Cerebellar cortex (tissue), 1 donor: ENCODE measurements around the gene CCDC3.
"Not testable (repeated sequence)": the region's sequence is repeated elsewhere in the genome, so short reads cannot be mapped to it uniquely, and the experiment has no call there.

Experiments used
- DNase-seq: peaks from one replicate; pipeline ENCODE4 v3.0.0-alpha.2; 2015; ENCODE audit warnings: low spot score

CCDC3 gene

DNA sequence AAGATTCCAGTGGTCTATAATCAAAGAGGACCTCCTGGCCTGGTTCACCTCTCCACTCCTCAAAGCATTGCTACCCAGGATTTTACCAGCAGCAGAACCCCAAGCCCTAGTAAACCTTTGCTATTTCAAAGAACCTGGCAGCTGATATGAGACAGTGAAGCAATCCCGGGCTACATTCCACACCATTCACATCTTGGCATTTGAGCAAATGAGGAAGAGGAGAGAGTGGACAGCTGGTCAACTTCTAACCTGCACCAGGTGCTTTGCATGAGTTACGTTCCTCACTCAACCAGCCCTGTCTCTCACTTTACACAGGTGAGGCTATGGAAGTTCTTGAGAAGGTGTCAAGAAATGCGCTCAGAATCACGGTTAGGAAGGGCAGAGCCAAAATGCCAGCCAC lies 1.1 kb downstream of the CCDC3 start:
- no peak for DNase-seq

DNA sequence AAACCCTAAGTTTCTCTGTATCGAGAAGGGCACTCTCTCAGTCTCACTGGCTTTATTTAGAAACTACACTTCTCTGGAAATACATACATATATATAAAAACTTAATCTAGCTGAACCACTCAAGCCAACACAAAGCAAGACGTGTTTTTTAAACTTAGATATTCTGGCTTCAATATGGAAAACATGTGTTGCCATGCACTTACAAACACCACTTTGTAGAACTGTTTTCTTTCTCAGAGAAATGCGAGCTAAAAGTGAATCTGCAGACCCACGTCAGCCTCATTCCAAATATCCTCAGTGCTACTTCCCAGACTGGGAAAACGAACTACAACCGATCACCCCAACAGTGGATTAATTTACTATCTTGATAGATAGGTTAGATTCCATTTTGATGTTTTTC lies 1.7 kb downstream of the CCDC3 start:
- no peak for DNase-seq

DNA sequence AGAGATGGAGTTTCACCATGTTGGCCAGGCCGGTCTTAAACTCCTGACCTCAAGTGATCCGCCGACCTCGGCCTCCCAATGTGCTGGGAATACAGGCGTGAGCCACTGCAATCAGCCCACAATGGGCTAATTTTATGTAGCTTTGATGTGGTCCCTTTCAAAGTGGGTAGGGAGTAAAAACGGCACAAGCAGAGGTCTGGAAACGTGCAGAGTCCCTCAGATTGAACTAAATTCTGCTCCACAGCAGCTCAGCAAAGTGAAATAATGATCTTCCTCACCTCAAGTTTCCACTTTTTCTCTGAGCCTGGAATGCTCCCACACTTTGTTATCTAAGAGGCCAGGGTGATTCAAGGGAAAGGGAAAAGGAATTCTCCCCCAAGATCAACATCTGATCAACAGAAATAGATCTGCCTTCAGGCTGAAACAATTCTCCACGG lies 6.1 kb downstream of the CCDC3 start:
- DNase-seq = no peak

DNA sequence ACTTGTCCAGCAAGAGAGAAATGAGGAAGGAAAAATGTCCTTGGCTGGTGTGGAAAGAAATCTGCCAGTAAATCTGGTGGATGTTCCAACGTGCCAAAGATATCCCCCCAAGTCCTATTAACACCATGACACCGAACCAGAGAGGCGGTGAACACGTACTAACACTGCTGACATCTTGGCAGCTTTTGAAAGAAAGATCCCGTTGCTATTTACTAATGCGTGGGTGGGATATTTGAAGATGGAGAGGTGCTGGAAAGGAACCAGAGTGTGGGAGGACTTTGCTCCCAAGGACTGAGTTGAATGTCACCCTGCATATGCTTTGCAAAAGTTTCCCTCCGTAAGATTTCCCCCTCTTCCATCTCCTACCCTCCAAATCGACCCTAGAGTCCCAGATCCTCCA lies 7.9 kb downstream of the CCDC3 start:
- no peak for DNase-seq

DNA sequence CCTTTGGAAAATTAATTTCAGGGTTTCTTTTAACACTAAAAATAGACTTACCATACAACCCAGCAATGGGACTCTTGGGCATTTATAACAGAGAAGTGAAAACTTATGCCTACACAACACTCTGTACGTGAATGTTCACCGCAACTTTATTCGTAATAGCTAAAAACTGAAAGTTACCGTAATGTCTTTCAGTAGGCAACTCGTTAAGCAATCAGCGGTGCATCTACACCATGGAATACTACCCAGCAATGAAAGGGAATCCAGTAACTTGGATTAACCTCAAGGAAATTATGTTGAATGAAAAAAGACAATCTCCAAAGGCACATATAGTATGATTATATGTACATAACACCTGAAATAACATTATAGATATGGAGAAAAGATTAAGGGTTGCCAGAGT lies 16.2 kb downstream of the CCDC3 start:
- no peak for DNase-seq

DNA sequence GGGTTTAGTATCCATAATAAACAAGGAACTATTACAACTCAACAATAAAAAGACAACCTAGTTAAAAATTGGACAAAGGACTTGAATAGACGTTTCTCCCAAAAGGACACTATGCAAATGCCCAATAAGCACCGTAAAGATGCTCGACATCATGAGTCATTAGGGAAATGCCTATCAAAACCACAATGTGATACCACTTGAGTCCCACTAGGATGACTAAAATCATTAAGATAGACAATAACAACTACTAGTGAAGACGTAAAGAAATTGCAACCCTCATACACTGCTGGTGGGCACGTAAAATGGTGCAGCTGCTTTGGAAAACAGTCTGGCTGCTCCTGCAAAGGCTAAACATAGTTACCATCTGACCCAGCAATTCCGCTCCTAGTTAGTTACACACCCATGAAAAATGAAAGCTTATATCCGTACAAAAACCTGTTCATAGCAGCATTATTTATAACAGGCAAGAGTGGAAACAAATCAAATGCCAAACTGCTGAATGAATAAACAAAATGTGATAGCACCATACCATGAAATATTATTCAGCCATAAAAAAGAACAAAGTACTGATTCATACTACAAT lies 17.3 kb downstream of the CCDC3 start:
- no peak for DNase-seq

DNA sequence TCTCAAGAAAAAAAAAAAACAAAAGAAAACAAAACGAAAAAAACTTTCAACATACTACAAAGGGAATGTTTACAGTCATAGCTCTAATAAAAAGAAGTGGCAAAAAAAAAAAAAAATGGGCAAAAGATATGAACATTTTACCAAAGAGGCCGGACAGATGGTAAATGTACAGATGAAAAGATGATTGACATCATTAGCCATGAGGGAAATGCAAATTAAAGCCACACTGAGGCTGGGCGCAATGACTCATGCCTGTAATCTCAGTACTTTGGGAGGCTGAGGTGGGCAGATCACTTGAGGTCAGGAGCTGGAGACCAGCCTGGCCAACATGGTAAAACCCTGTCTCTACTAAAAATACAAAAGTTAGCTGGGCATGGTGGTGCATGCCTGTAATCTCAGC lies 17.9 kb downstream of the CCDC3 start:
- not testable (repeated sequence) for DNase-seq

DNA sequence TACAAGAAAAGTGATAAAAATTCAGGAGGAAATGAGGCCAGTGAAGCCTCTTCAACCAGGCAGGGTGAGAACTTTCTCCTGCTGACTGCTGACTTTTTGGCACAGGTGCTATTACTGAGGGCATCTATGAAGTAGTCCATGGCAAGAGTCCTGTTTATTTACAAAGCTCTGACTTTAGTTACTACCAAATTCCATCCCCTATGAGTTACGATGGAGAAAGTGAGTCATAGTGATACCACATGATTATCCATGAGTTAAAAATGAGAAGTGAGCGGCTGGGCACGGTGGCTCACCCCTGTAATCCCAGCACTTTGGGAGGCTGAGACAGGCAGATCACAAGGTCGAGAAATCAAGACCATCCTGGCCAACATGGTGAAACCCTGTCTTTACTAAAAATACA lies 19.9 kb downstream of the CCDC3 start:
- DNase-seq = no peak

DNA sequence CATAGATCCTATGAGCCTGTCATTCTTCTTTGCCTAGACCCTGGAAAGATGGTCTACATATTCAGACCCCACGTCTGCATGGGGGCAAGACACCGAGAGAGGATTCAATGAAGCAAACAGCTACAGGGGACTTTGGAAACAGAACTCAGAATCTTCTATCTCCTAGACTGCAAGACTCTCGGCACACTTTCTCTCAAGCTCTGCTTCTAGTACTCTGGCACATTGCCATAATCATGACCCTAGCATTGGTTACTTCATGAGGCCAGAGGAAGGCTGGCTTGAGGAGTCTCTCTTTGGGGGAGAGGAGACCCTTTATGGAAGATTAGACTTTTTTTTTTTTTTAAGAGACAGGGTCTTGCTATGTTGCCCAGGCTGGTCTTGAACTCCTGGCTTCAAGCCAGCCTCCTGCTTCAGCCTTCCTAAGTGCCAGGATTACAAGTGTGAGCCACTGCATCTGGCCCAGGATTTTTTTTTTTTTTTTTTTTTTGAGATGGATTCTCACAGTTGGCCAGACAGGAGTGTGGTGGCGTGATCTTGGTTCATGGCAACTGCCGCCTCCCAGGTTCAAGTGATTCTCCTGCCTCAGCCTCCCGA lies 20.7 kb downstream of the CCDC3 start:
- no peak for DNase-seq

DNA sequence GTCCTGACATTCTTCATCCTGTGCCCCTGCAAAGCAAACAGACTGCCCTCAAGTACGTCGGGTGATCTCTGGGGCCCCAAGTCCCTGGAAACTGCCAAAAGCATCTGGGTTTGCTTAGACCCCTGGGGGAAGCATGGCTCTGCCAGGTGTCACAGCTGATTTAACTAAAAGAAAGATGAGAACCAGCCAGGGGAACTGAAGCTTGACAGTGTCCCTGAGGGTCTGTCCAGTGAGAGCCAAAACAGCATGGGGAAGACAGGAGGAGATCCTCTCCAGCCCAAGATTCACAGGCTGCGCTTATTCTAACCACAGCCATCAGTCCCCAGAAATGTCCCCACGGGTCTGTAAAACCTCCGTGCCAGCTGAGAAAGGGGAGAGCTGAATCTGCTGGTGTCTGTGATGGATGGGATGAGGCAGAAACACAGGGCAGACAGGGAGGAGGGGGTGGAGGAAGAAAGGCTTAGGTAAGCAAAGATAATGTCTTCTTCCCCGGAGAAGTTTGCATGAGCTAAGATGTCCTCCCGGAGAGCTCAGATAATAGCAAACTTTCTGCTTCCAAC lies 21.3 kb downstream of the CCDC3 start:
- DNase-seq = no peak

DNA sequence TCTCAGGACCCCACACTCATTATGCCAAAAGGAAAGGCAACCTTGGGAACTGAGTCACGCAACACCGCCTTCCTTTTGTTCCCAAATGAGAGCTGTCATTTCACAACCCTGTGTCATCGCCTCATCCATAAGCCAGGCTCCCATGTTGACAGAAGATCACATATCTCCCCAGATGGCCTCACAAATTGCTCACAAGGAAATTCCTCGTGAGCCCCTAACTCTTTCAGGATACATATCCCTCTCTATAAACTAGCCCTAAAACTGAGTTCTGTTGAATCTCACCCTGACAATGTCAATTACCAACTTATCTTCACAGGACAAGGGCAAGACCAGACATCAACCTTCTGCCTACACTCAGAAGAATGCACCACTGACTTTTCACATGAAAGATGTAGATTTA lies 22.6 kb downstream of the CCDC3 start:
- DNase-seq = no peak

DNA sequence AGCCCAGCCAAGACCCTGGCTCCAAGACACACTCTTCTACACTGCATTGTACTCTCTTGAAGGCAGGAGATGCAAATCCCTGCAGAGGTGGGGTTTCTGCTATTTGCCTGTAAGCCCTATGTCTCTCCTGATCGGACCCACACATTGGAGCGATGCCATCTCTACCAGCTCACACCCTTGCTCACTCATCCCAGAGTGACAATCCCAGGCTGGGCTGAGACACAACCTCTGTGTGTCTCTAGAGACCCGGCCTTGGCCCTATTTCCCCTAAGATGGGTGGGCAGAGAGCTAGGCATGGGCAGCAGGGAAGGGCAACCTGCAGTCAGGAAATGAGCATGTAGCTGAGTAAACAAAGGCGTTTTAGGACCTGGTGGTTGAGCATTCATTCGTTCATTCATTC lies 25.6 kb downstream of the CCDC3 start:
- DNase-seq = no peak

DNA sequence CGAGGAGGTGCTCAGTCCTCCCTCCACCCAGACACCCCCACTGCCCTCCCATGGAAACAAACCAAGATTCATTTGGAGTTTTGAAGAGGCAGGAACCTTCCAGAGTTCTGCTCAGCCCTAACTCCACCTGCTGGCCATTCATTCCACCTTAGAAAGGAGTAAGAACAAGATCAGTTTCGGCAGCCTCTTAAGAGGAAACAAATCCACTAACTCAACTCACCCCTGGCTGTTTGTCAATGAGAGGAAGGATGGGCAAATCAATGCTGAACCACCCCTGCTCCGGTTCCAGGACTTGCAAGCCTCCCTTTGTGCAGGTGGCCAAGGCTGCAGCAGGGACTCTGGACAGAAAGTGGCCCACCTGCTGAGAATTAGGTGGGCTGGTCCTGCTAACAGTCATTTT lies 26.2 kb downstream of the CCDC3 start:
- DNase-seq = no peak

DNA sequence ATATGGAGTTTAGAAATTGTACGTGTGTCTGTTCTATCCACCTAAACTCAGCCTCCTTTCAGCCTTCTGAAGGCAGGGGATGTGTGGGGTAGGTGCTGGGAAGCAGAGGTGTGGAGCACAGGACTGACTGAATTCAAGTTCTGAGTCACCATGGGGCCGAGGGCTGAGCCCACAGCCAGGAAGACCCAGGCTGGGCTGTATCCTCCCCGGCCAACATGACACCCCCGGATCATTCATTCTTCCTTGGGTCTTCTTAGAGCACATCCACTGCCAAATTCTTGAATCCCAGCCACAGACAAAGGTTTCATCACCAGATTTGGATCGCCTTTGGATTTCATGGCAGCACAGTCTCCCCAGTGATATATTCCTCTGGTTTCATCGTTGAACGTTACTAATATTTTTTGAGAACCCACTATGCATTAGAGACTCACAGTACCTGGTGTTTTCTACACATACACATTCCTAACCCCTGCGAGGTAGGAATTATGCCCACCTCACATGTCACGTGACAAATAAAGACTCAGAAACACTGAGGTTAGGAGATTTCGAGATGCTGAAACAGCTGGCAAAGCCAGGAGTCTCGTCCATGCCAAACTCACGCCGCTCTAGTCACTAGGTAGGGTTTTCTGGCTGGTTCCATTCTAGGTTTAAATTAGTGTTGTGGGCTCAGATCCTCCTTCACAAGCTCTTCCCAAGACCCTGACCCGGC lies 26.9 kb downstream of the CCDC3 start:
- no peak for DNase-seq

DNA sequence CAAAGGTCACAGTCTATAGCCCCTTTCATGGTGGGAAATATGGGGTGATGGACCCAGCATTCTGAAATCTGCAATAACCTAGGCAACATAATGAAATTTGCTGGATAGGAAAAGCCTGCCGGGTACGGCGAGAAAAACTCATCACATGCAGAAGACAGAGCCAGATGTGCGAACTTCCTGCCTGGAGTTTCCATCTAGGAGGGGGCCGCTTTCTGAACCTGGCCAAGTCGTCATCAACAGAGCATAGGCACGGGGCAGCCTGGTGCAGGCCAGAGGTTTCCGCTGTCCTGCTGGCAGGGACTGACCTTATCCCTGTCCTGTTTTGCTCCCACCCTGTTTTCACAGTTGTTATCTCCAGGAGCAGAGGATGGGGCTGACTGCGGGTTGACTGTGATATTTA lies 27.4 kb downstream of the CCDC3 start:
- no peak for DNase-seq

DNA sequence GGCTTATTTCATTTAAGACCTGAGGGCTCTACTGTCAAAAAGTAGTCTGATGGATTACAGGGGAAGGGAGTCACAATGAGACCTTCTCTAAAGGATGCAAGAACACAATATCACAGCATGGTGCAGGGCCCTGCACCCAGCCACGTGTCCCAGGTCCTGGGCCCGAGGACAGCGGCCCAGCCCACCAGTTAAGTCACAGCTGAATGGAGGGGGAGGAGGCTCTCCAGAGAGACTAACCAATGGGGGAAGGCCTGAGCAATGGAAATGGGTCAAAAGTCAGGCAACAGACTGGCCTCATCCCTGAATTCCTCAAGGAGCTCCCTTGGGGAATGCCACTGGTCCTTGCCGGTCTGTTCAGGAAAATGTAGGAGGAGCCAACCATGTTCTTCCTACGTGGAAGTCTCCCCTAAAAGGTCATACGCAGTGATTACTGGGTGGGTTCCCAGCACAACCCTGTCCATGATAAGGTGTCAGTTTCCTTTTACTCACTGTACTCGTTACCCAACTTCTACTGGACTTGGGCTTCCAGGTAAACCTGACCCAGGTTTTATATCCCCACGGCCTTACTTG lies 28.3 kb downstream of the CCDC3 start:
- DNase-seq = no peak

DNA sequence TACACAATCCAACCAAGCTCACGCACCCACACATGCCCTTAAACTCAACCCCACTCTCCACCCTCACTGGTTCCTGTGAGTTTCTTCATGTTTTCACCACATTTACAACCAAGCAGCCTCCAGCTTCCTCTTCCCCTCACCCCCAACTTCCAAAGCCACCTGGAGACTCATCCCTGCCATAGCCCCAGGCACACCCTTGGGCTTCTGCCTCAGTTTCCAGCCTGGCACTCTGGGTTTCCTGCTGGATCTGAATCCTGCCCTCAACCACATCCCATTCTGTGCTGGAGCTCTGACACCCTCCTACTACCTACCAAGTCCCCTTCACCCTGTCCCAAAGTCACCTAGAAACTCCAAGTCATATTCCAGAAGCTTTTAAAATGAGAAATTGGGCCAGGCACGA lies 29.4 kb downstream of the CCDC3 start:
- DNase-seq = no peak

DNA sequence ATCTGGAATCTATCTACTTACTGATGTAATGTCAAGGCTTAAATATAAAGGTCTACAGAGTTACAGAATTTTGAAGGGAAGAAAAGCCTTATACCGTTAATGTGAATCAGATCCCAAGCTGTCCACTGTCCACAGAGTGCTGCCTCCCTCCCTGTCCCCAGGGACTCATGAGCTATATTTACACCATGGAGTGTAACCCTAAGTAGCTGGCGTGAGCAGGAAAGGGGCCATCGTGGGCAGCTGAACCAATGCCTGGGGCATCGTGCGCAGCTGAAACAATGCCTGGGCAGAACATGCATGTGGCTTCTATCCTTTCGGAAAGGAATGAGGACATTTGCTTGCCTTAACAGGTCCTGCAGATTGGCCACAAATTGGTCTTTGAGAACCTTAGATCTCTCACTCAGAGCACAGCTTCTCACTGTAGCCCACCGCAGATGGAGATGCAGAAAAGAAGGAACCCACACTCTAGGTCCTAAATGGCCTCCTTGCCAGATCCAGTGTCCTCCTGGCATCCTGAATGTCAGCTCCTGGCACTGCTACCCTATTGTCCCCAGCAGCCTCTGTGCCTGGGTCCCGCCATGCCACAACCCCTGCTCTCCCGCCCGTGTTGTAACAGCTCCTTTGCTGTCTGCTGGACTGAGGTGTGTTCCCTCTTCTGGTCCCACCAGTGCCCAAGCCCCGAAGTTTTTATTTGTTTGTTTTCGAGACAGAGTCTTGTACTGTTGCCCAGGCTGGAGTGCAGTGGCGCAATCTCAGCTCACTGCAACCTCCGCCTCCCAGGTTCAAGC lies 30.3 kb downstream of the CCDC3 start:
- no peak for DNase-seq

DNA sequence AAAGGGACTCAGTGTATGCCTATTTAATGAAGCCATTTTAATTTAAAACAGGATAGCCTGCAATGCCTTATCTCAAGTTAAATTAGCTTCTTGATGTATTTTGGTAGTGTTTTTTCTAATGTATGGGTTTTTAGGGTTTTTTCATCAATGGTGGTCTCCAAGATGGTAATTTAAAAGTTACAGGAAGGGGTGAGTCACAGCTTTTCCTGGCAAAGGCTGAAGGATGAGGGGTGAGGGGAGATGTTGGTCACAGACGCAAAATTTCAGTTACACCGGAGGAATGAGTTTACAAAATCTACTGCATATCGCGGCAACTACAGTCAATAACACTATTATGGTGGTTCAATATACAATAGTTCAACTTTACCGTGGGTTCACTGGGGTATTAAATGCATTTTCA lies 31.6 kb downstream of the CCDC3 start:
- no peak for DNase-seq

DNA sequence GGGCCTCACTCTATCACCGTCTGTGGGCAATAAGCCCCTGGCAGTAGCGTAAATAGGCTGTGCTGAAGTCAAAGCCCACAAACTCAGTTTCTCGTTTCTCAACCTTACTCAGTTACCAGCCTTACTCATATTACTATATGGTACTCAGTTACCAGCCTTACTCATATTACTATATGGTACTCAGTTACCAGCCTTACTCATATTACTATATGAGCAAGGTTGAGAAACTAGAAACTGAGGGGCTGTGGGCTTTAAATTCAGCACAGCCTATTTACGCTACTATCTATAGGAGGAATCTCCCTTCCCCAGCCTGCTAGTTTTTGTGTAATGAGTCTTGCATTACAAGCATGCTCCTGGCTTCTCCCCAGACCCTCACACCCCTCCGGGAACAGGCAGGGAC lies 35.4 kb downstream of the CCDC3 start:
- DNase-seq = no peak

DNA sequence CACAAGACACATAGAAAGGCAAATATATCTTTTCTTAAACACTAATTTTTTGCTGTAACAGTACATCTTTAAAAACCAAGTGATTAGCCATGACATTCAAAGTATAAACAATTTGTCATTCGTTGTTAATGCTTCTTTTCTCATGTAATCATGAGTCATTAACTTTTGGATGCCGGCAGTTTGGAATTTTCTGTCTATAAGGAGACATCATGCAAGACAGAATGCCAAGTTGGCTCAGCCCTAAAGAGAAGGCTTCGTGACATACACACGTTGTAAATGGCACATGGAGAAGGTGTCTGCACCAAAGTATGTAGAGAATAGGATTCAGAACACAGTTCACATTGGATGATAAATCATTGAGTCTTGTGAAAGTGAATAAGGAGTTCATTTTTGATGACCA lies 35.9 kb downstream of the CCDC3 start:
- DNase-seq = no peak

DNA sequence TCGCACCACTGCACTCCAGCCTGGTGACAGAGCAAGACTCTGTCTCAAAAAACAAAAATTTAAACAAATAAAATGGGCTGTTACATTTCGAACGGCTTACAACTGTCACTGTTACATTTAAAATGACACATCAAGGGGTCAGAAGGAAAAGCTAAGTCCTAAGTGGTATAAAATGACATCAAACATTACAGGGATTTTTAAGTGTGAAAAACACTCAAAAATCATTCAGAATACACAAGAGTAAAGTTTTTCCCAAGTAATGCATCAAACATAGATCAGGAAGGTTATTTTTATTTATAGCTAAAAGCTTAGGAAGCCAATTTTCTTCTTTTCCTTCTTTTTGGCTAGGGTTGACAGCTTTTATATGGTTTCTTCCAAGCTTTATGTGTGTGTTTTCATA lies 39.0 kb downstream of the CCDC3 start:
- DNase-seq = no peak
